Activated B cell treated with CpG ODN at 0.5 μM for 24 hours (primary cell): ENCODE data around the gene GALNT10. TPM values are rescaled to one million over a fixed set of nuclear protein-coding genes. Genes with fewer than 3 reads are reported as not detected.

Experiments used
- ATAC-seq: fragments of 200-7000 bp; cut with Tn5 transposase; one replicate; pipeline ENCODE4 v1.10.0; 2021; ENCODE audit warnings: low read depth, mild to moderate bottlenecking, moderate library complexity
- CTCF ChIA-PET: fragments of 350-600 bp; sonication (Branson Sonifier 250); formaldehyde crosslinking; loops from one replicate; lab custom pipeline; 2021; ENCODE audit warnings: antibody characterized with exemption; lab: Charles Lee
- POLR2A ChIA-PET: fragments of 350-600 bp; sonication (Branson Sonifier 250); formaldehyde crosslinking; loops from one replicate; lab custom pipeline; 2021; ENCODE audit warnings: antibody characterized with exemption; lab: Charles Lee
- DNase-seq: peaks from one replicate; pipeline ENCODE4 v3.0.0; 2022
- H3K27ac Mint-ChIP-seq: one replicate; pipeline ENCODE4 v1.8.0; 2020; ENCODE audit warnings: mixed read lengths
- H3K27me3 Mint-ChIP-seq: one replicate; pipeline ENCODE4 v1.8.0; 2021; ENCODE audit warnings: mixed read lengths
- H3K36me3 Mint-ChIP-seq: one replicate; pipeline ENCODE4 v1.8.0; 2021; ENCODE audit warnings: low read depth, mixed read lengths
- H3K4me1 Mint-ChIP-seq: one replicate; pipeline ENCODE4 v1.8.0; 2021; ENCODE audit warnings: mixed read lengths
- H3K4me3 Mint-ChIP-seq: one replicate; pipeline ENCODE4 v1.8.0; 2020; ENCODE audit warnings: mild to moderate bottlenecking, mixed read lengths
- H3K9me3 Mint-ChIP-seq: one replicate; pipeline ENCODE4 v1.8.0; 2020; ENCODE audit warnings: mixed read lengths
- CTCF ChIP-seq: fragments of 200-600 bp; IDR thresholded peaks from one replicate; pipeline ENCODE4 v1.8.0; 2022; ENCODE audit warnings: antibody characterized with exemption, mild to moderate bottlenecking
- intact Hi-C: fragments of 100-400 bp; cut with micrococcal nuclease; formaldehyde crosslinking; loops from one replicate; pipeline ENCODE4 v1.15.1; 2024
- total RNA-seq: library from RNA; stranded (reverse); gene quantifications from 2 replicates; pipeline ENCODE4 v1.2.3, GENCODE V29; 2022

The GALNT10 gene
- total RNA-seq, 1 donor from 2014 or later, result 41.5 TPM

DNA sequence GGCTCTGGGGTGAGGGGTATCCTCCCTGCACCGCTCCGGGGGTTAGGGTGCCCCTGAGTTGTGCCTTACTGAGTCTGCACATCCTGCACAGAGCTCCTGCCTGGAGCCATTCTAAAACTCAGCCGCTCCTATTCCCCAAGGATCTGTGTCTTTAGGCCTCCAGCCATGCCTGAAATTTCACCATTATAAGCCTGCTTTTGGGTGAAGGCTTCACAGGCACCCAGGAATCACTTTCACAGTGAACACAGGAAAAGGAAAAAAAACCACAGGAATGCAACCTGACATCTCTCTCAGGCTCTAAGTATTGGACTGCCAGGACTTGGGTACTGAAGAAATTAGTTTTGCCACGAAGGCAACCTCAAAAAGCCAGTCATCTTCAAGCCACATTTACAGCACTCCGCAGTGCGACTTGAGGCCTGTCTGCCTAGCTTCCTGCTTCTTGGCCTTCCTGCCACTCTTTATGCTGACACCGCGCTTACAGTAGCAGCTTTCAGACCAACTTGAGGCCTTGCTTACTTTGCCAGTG is 30.9 kb downstream of the GALNT10 start:
- H3K27me3 Mint-ChIP-seq, result no peaks in the 10 kb centered on the region
- H3K4me3 Mint-ChIP-seq, result no peak overlapping the region
- ChIA-PET CTCF (no interaction called here), POLR2A (interaction anchor here (1.1 kb wide), 2 partner anchors 17 to 31 kb away, joined by 4 read pairs; partner anchors contain the start of gene GALNT10)
- peak overlapping the region; percentile 82 for H3K27ac Mint-ChIP-seq
- intact Hi-C loops, result loop anchor here (1.0 to 2.0 kb wide), 2 partner anchors 19 to 31 kb away; partner anchors contain the start of gene GALNT10
- peaks cover 31% of the 10 kb centered on the region for H3K36me3 Mint-ChIP-seq
- DNase-seq (no peak), ATAC-seq (peak; percentile 60)
- H3K9me3 Mint-ChIP-seq, result peaks cover 2% of the 10 kb centered on the region
- H3K4me1 Mint-ChIP-seq, result peaks cover 27% of the 10 kb centered on the region
- TF ChIP-seq CTCF, result no peak

DNA sequence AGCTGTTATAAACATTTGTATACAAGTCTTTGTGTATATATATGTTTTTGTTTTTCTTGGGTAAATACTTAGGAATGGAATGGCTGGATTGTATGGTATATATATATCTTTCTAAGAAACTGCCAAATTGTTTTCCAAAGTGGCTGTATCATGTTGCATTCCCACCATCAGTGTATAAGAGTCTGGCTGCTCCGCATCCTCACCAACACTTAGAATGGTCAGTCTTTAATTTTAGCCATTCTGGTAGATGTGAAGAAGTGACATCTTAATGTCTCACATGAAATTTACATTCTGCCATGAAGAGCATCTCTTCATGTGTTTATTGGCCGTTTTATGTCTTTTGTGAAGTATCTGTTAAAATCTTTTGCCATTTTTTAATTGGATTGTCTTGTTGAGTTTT is 31.9 kb downstream of the GALNT10 start:
- POLR2A ChIA-PET, result interaction anchor here (1.1 kb wide), 1 partner anchor 16 kb away, joined by 4 read pairs; no protein-coding TSS in a partner anchor
- Mint-ChIP-seq H3K9me3 (peaks cover 6% of the 10 kb centered on the region), H3K4me3 (no peak overlapping the region), H3K27me3 (no peaks in the 10 kb centered on the region), H3K27ac (peak overlapping the region; percentile 82), H3K36me3 (peaks cover 35% of the 10 kb centered on the region), H3K4me1 (peaks cover 28% of the 10 kb centered on the region)
- no peak for ATAC-seq
- DNase-seq, result no peak
- CTCF ChIA-PET, result no interaction called here
- no peak for TF ChIP-seq CTCF
- intact Hi-C loops, result loop anchor here (2.0 kb wide), 1 partner anchor 16 kb away; no protein-coding TSS in a partner anchor

- ATAC-seq, result no peak
- POLR2A ChIA-PET, result no interaction called here
Measured at GRCh38 chr5:154223320-154223719, 32.8 kb downstream of the GALNT10 start.

GRCh38 chr5:154227090-154227489 is 36.6 kb downstream of the GALNT10 start:
- intact Hi-C loops, result no loop called here
- DNase-seq (no peak), ATAC-seq (no peak)
- no peak overlapping the region for H3K27ac Mint-ChIP-seq
- H3K36me3 Mint-ChIP-seq, result peaks cover 19% of the 10 kb centered on the region
- ChIA-PET CTCF (interaction anchor here (1.3 kb wide), 1 partner anchor 30 kb away, joined by 3 read pairs; no protein-coding TSS in a partner anchor), POLR2A (no interaction called here)
- TF ChIP-seq CTCF, result no peak
- H3K27me3 Mint-ChIP-seq, result no peaks in the 10 kb centered on the region
- no peak overlapping the region for H3K4me3 Mint-ChIP-seq
- peaks cover 45% of the 10 kb centered on the region for H3K4me1 Mint-ChIP-seq
- peaks cover 6% of the 10 kb centered on the region for H3K9me3 Mint-ChIP-seq

More at GRCh38 chr5:154223320-154223719, 32.8 kb downstream of the GALNT10 start:
- DNase-seq, result no peak
- no peak for TF ChIP-seq CTCF
- peaks cover 37% of the 10 kb centered on the region for H3K4me1 Mint-ChIP-seq
- H3K36me3 Mint-ChIP-seq, result peaks cover 37% of the 10 kb centered on the region
- intact Hi-C loops, result loop anchor here (2.0 kb wide), 1 partner anchor 15 kb away; no protein-coding TSS in a partner anchor
- H3K27me3 Mint-ChIP-seq, result no peaks in the 10 kb centered on the region
- CTCF ChIA-PET, result no interaction called here
- peak overlapping the region; percentile 51 for H3K27ac Mint-ChIP-seq
- H3K4me3 Mint-ChIP-seq, result no peak overlapping the region
- peaks cover 6% of the 10 kb centered on the region for H3K9me3 Mint-ChIP-seq

DNA sequence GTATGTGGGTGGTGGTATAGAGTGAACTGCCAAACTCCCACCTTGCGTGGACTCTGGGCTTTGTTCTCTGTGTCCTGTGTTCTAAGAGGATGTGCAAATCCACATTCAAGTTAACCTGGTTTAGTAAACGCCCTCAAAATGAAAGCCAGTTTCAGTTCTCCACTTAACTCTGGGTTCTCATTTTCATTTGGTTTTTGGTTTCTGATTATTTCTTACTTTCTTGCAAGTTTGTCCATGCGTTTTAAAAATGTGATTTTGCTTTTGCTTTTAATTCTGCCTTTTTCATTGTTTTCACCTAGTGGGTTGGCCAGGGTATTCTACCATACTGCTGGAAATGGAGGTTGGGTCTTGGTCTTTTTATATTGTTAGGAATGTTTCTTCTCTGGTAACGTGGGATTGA is 38.2 kb downstream of the GALNT10 start:
- intact Hi-C loops, result loop anchor here (1.0 kb wide), 1 partner anchor 11 kb away; no protein-coding TSS in a partner anchor
- ChIA-PET CTCF (no interaction called here), POLR2A (no interaction called here)
- H3K36me3 Mint-ChIP-seq, result peaks cover 19% of the 10 kb centered on the region
- peaks cover 37% of the 10 kb centered on the region for H3K4me1 Mint-ChIP-seq
- H3K4me3 Mint-ChIP-seq, result peak overlapping the region; percentile 84
- peaks cover 6% of the 10 kb centered on the region for H3K9me3 Mint-ChIP-seq
- peak; percentile 88 for ATAC-seq
- TF ChIP-seq CTCF, result no peak
- H3K27ac Mint-ChIP-seq, result peak overlapping the region; percentile 87
- DNase-seq, result no peak
- no peaks in the 10 kb centered on the region for H3K27me3 Mint-ChIP-seq
